ENCODE results near the gene MVB12B. TPM values are rescaled to one million over a fixed set of nuclear protein-coding genes. Genes with fewer than 3 reads are reported as not detected.

MVB12B gene
- total and polyA plus RNA-seq, 8 donors: 2.6 to 6.7 (median 4.0) TPM

DNA sequence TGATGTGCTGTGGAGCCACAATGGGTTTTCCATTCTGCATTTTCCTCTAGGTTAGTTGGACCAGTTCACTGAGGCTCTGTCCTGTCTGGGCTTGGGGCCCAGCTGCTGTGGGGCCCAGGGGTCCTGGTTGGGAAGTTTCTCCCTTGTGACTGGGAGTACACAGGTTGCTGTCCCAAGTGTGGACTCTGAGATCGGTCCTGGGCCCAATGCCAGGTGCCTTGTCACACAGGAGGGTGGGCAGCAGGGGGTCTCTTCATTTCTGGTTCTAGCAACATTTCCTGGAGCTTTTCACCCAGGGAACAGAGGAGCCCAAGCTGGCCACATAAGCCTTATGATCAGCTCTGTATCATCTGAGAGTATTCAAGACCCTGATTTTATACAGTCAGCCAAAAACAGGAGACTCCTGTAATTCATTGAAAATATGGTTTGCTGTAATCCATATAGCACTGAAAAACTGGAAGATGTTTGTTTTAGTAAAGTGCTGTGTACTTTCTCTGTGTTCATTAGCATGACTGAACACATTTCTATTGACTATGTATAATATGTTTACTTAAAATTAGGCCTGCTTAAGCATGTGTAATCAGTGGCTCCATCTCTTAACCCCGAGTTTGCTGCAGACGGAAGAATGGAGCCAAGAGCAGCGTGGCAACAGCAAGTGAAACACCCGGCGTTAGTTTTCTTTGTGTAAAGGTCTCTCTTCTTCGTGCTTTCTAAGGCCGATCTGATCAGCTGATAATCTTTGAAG lies 62.5 kb downstream of the MVB12B start:
- no peaks in the 10 kb centered on the region for H3K4me1 ChIP-seq
- FAIRE-seq (no peak), ATAC-seq (no peak), DNase-seq (no peak)
- H3K27me3 ChIP-seq: no peaks in the 10 kb centered on the region
- H3K36me3 ChIP-seq: peaks cover 0 to 8% (median 0%) of the 10 kb centered on the region in 3 donors
- WGBS, 2 donors: 87% methylated on average over 8 of the region's 8 CpGs
- H3K27ac ChIP-seq: no peak overlapping the region
- no peak overlapping the region for H3K4me3 ChIP-seq
- H3K9me3 ChIP-seq: no peaks in the 10 kb centered on the region
- TF ChIP-seq, protein P1, sequence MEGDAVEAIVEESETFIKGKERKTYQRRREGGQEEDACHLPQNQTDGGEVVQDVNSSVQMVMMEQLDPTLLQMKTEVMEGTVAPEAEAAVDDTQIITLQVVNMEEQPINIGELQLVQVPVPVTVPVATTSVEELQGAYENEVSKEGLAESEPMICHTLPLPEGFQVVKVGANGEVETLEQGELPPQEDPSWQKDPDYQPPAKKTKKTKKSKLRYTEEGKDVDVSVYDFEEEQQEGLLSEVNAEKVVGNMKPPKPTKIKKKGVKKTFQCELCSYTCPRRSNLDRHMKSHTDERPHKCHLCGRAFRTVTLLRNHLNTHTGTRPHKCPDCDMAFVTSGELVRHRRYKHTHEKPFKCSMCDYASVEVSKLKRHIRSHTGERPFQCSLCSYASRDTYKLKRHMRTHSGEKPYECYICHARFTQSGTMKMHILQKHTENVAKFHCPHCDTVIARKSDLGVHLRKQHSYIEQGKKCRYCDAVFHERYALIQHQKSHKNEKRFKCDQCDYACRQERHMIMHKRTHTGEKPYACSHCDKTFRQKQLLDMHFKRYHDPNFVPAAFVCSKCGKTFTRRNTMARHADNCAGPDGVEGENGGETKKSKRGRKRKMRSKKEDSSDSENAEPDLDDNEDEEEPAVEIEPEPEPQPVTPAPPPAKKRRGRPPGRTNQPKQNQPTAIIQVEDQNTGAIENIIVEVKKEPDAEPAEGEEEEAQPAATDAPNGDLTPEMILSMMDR (IDR thresholded peaks at IDR 0.05): no peak
- intact Hi-C loops (cut with DNase I): no loop called here

DNA sequence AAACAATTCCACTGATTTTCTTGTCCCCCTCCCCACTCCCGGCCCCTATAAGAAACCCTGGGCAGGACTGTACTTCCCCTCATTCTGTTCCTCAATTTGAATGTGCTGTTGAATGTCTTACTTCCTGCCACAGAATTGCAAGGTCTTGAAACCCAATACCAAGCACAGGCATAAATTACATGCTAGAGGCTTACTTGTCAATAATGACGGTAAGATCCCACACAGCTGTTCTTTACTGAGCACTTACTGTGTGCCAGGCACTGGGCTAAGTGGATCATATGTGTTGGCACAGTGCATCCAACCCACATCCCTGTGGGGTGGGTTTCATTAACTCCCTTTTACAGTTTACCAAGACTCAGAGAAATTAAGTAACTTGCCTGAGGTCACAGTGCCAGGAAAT lies 63.4 kb downstream of the MVB12B start:
- 91 to 93% methylated on average over 2 of the region's 2 CpGs for WGBS, 2 donors
- FAIRE-seq: no peak
- no peak for DNase-seq
- TF ChIP-seq, protein P1 (IDR thresholded peaks at IDR 0.05): no peak
- no peaks in the 10 kb centered on the region for H3K27me3 ChIP-seq
- ATAC-seq: peak in 2 of 4 donors; percentile 47 to 61
- H3K9me3 ChIP-seq: no peaks in the 10 kb centered on the region
- no peak overlapping the region for H3K27ac ChIP-seq
- no peaks in the 10 kb centered on the region for H3K4me1 ChIP-seq
- intact Hi-C loops (cut with DNase I): no loop called here
- peaks cover 0 to 8% (median 0%) of the 10 kb centered on the region in 3 donors for H3K36me3 ChIP-seq
- H3K4me3 ChIP-seq: no peak overlapping the region

DNA sequence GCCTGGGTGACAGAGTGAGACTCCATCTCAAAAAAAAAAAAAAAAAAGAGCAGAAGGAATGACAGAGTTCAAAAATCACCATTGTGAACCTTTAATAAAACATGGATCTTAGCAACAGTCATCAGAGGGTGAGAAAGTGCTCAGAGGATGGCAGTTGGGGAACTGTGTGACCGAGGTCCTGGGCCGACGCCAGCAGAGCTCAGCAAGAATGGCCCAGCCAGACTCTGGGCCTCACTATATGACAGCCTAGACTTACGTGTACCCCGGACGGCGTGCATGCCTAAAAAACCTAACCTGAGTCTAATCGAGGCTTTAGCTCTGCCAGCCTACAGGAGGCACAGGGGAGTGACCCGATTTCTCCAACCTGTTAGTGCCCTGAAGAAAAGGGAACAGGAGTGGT lies 64.3 kb downstream of the MVB12B start:
- Histone ChIP-seq H3K4me1 (no peaks in the 10 kb centered on the region), H3K9me3 (no peaks in the 10 kb centered on the region), H3K36me3 (peaks cover 0 to 8% (median 0%) of the 10 kb centered on the region in 3 donors), H3K27ac (no peak overlapping the region), H3K27me3 (no peaks in the 10 kb centered on the region), H3K4me3 (no peak overlapping the region)
- FAIRE-seq (no peak), DNase-seq (no peak), ATAC-seq (peak in 2 of 4 donors; percentile 48 to 57)
- TF ChIP-seq, protein P1 (IDR thresholded peaks at IDR 0.05): no peak
- intact Hi-C loops (cut with DNase I): no loop called here
- 84 to 91% methylated on average over 9 of the region's 9 CpGs for WGBS, 2 donors

DNA sequence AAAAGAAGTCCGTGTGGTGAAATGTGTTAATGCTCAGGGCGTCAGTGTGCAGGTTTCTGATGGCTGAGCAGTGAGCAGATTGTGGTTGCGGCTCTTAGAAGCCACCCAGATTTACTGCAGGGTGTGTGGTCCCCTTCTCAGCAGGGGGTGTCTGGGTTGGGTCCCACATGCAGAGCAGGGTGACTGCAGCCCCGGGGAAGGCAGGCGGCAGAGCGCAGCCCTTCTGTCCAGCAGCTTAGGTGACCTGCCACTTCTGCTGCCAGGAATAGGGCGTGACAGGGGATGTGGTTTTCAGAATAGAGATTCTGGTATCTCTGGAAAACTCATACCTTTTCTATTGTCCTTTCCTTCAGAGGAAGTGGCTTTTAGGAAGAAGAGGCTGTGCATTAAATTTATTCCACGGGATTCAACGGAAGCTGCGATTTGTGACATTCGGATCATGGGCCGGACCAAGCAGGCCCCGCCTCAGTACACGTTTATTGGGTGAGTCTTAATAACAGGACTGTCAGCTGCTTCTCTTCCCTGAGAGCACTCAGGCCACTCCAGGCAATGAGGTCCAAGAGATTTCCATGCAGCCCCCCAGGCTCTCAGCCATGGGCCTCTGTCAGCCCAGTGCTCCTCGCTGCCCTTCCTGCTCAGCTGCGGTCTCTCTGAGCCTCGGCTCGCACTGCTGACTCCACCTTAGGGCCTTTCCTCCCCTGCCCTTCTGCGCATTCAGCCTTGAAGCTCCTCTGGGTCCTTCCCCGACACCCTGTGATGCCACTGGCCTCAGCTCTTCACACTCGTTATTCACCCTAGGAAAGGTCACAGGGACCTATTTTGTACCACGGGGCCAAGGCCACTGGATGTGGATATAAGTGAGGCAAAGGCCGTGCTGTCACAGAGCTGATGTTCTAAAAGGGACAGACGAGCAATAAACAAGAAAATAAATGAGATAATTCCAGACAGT lies 65.4 kb downstream of the MVB12B start:
- H3K4me3 ChIP-seq: no peak overlapping the region
- H3K4me1 ChIP-seq: no peaks in the 10 kb centered on the region
- TF ChIP-seq, protein P1 (IDR thresholded peaks at IDR 0.05): no peak
- no peak for ATAC-seq
- intact Hi-C loops (cut with DNase I): no loop called here
- H3K36me3 ChIP-seq: peaks cover 0 to 8% (median 0%) of the 10 kb centered on the region in 3 donors
- no peak overlapping the region for H3K27ac ChIP-seq
- no peak for DNase-seq
- H3K9me3 ChIP-seq: no peaks in the 10 kb centered on the region
- FAIRE-seq: no peak
- WGBS, 2 donors: 91 to 92% methylated on average over 24 of the region's 24 CpGs
- H3K27me3 ChIP-seq: no peaks in the 10 kb centered on the region
